ENCODE data around the gene CTNND1.

- TF ChIP-seq MXI1 (IDR thresholded peaks at IDR 0.05; ENCODE audit: borderline replicate concordance, low read depth, low read length) (no peak), MAZ (IDR thresholded peaks at IDR 0.05; ENCODE audit: borderline replicate concordance, low read depth, low read length) (no peak), CTCF (conservative IDR thresholded peaks at IDR 0.05; ENCODE audit: low read depth, low read length) (no peak), POLR2A (IDR thresholded peaks at IDR 0.05; ENCODE audit: low read depth, low read length) (no peak), MAFK (IDR thresholded peaks at IDR 0.05; ENCODE audit: low read depth, low read length) (no peak), CHD1 (IDR thresholded peaks at IDR 0.05; ENCODE audit: low read depth, low read length) (no peak), FOS (IDR thresholded peaks at IDR 0.05; ENCODE audit: low read depth, low read length) (no peak), NFE2L2 (IDR thresholded peaks at IDR 0.05; ENCODE audit: low read depth, low read length) (no peak), CEBPB (IDR thresholded peaks at IDR 0.05; ENCODE audit: low read depth, low read length) (no peak), RAD21 (IDR thresholded peaks at IDR 0.05; ENCODE audit: low read length) (no peak), RFX5 (IDR thresholded peaks at IDR 0.05; ENCODE audit: low read depth, low read length) (no peak), USF2 (IDR thresholded peaks at IDR 0.05; ENCODE audit: low read depth, low read length) (no peak), RCOR1 (IDR thresholded peaks at IDR 0.05; ENCODE audit: insufficient replicate concordance, low read length) (no peak)
These were observed 31.3 kb downstream of the CTNND1 start for GRCh38 chr11:57792870-57793269.

Measured in IMR-90 (cell line).